Vagina (tissue), 2 donors: Measurements from ENCODE around the gene SMARCC2.

ENCODE experiments used
- POLR2A ChIP-seq, 2 donors: fragments of 450-650 bp; IDR thresholded peaks; one replicate each; pipeline ENCODE4 v1.6.1; 2017; ENCODE audit warnings: antibody characterized with exemption in 2 of 2, mild to moderate bottlenecking in 2 of 2, moderate library complexity in 2 of 2
- TF ChIP-seq, protein P1 (sequence below), 3 experiments: fragments of 450-650 bp in 2 of 3; fragments of 200-600 bp in 1 of 3; sonication (generic) in 1 of 3; IDR thresholded peaks; one replicate each; pipeline ENCODE4 v1.5.1; 2017 to 2019; ENCODE audit warnings: antibody characterized with exemption in 3 of 3, mild to moderate bottlenecking in 2 of 3, moderate library complexity in 2 of 3

DNA sequence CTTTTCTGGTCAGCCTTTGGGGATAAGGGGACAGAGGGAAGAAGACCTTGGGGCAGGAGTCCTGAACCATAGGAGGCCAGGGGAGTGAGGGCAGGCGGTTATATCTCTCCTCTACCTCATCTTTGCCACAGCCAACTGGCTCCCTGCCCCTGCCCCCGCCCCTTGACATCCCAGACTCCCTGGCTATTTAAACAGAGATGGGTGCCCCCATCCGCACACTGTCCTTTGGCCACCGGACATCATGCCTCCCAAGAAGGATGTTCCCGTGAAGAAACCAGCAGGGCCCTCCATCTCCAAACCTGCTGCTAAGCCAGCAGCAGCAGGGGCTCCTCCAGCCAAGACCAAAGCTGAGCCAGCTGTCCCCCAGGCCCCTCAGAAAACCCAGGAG is 35.6 kb downstream of the SMARCC2 start:
- TF ChIP-seq, protein P1, sequence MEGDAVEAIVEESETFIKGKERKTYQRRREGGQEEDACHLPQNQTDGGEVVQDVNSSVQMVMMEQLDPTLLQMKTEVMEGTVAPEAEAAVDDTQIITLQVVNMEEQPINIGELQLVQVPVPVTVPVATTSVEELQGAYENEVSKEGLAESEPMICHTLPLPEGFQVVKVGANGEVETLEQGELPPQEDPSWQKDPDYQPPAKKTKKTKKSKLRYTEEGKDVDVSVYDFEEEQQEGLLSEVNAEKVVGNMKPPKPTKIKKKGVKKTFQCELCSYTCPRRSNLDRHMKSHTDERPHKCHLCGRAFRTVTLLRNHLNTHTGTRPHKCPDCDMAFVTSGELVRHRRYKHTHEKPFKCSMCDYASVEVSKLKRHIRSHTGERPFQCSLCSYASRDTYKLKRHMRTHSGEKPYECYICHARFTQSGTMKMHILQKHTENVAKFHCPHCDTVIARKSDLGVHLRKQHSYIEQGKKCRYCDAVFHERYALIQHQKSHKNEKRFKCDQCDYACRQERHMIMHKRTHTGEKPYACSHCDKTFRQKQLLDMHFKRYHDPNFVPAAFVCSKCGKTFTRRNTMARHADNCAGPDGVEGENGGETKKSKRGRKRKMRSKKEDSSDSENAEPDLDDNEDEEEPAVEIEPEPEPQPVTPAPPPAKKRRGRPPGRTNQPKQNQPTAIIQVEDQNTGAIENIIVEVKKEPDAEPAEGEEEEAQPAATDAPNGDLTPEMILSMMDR (IDR thresholded peaks at IDR 0.05): no peak
- TF ChIP-seq POLR2A (IDR thresholded peaks at IDR 0.05): no peak
